HG02798 (cell line): ENCODE data around the gene KIF19.
"Not testable (repeated sequence)": the region's sequence is repeated elsewhere in the genome, so short reads cannot be mapped to it uniquely, and the experiment has no call there.

Experiments
- ATAC-seq: cut with Tn5 transposase; IDR thresholded peaks from one replicate; pipeline ENCODE4 v1.9.1; 2021; ENCODE audit warnings: mild to moderate bottlenecking; ENCODE audit not compliant: unreplicated experiment, poor library complexity

Gene KIF19, protein sequence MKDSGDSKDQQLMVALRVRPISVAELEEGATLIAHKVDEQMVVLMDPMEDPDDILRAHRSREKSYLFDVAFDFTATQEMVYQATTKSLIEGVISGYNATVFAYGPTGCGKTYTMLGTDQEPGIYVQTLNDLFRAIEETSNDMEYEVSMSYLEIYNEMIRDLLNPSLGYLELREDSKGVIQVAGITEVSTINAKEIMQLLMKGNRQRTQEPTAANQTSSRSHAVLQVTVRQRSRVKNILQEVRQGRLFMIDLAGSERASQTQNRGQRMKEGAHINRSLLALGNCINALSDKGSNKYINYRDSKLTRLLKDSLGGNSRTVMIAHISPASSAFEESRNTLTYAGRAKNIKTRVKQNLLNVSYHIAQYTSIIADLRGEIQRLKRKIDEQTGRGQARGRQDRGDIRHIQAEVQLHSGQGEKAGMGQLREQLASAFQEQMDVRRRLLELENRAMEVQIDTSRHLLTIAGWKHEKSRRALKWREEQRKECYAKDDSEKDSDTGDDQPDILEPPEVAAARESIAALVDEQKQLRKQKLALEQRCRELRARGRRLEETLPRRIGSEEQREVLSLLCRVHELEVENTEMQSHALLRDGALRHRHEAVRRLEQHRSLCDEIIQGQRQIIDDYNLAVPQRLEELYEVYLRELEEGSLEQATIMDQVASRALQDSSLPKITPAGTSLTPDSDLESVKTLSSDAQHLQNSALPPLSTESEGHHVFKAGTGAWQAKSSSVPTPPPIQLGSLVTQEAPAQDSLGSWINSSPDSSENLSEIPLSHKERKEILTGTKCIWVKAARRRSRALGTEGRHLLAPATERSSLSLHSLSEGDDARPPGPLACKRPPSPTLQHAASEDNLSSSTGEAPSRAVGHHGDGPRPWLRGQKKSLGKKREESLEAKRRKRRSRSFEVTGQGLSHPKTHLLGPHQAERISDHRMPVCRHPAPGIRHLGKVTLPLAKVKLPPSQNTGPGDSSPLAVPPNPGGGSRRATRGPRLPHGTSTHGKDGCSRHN

DNA sequence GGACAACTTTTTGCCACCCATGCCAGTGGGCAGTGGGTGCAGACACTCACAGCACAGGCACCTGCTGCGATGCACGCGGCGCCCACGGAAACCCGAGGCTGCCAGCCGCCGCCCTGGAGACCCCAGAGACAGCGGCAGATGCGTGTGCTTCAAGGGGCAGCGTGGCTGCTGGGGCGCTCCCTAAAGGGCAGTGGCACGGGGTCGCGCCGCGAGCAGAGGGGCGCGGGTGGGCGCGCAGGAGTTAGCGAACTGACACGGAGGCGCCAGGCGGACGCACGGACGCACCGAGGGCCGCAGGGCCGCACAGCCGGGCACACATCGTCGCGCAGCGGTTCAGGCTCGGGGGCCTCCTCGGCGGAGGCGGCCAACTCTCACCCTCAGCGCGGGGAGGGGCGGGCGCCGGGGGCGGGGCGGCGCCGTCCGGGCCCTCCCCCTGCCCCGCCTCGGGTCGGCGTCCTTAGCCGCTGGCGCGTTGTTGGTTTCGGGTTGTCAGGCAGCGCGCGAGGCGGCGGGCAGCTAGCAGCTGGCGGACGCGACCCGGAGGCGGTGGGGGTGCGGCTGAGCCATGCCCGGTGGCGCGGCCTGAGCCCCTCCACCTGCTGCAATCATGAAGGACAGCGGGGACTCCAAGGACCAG is at the start of gene KIF19:
Gene KIF19, plus strand, starts transcription at position 484 of the 637 bp plus-strand sequence. Its CDS starts 124 bp downstream, at position 608.
- ATAC-seq: peak; percentile 67

DNA sequence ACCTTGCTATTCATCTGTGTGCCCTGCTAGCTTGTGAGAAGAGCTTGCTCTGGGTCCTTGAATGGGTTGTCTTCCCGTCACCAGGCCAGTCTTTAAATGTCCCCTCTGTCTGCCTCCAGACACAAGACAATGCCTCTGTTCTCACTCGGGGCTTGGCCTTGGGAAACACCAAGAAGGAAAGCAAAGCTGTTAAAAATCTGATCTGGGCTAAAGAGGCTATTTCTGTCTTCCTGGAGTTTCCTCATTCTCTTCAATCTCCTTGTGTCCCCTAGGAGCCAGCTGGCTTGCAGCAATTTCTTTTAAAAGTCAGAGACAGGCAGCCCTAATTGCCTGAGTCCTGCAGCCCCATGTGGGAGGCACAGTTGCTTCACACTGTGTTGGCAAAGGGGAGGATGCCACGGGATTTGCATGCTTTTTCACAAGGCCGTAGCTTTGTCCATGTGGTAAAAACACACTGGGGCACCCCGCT is 49.5 kb upstream of the KIF19 start:
- ATAC-seq: no peak

DNA sequence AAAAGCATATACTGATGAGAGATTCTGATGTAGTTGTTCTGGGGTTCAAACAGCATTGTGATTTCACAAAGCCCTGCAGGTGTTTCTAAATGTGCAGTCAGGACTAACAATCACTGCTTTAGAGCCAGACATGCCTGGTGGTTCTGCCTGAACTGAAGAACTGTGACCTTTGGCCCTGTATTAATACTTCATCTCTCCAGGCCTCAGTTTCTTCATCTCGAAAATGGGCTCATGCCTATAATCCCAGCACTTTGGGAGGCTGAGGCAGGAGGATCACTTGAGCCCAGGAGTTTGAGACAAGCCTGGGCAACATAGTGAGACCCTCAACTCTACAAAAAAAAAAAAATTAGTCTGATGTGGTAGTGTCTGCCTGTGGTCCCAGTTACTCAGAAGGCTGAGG is 48.1 kb upstream of the KIF19 start:
- ATAC-seq: no peak

DNA sequence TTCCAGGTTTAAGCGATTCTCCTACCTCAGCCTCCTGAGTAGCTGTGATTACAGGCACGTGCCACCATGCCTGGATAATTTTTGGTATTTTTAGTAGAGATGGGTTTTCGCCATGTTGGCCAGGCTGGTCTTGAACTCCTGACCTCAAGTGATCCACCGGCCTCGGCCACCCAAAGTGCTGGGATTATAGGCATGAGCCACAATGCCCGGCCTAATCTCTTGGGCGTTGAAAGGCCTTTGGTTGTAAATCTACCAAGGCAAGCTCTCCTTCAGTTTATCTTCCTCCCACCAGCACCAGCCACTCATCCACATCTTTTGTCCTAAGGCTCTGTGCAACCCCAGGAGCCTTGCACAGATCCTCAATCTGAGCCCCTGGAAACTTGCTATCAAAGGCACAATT is 46.4 kb upstream of the KIF19 start:
- ATAC-seq: not testable (repeated sequence)

DNA sequence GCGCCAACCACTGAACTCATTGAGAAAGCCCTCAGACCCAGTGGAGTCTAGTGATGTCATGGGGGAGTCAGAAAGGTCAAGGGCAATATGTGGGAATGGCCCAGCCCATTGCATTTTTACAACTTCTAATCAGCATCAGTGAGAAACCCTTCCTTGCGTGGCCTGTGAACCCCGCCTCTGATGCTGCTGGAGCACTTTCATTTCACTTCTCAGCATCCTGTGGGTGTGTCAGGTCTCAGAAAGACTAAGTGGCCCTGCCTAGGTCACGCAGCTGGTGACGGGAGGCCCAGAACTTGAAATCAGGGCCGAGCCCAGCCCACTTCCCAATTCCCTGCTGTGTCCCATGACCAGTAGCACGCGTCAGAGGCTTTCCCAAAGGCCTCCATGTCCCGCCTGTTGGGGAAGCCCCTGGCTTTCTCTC is 45.9 kb upstream of the KIF19 start:
- peak; percentile 63 for ATAC-seq

DNA sequence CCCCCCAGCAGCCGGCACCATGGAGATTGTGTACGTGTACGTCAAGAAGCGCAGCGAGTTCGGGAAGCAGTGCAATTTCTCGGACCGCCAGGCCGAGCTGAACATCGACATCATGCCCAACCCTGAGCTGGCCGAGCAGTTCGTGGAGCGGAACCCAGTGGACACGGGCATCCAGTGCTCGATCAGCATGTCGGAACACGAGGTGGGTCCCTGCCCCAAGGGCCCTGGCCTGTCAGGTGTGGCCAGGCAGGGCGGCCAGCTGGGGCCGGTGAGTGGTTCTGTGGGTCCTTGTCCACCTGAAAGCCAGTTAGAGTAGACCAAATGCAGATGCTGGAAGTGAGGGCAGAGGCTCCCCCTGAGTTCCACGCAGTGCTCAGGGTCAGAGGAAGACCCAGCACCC is 44.2 kb upstream of the KIF19 start:
- ATAC-seq: no peak

DNA sequence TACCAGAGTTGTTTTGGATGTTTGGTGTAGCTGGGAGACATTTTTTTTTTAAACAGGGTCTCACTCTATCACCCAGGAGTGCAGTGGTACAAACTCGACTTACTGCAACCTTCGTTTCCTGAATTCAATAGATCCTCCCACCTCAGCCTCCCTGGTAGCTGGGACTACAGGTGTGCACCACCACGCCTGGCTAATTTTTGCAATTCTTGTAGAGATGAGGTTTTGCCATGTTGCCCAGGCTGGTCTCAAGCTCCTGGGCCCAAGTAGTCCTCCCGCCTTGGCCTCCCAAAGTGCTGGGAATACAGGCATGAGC is 43.8 kb upstream of the KIF19 start:
- not testable (repeated sequence) for ATAC-seq

DNA sequence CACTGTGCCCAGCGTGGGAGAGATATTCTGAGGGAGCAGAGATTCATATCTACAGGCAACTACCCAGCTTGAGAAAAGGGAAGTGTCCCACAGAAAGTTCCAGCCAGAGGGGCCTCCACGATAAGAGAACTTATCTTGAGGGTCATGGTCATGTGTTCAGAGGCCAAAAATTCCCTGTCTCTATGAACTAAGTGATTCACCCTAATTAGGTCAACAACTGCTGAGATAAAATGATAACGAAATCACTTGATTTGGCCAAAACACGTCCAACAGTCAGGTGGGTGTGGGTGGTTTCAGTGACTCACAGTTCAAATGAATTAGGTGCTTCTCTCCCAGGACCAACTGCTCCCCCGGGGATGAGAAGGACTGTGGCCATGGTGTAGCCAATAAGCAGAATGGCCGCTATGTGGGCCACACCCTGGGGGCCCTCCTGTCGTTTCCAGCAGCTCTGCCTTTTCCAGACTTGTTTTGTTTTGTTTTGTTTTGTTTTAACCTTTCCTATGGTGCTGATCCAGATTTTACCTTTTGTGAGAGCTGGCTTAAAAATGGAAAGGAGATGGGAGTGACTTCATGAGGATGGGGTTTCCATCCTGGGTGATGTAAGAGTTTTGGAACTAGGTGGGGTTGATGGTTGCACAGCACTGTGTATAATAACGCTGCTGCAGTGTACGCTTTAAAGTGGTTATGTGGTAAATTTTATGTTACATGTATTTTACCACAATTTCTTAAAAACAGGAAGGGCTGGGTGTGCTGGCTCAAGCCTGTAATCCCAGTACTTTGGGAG is 43.2 kb upstream of the KIF19 start:
- ATAC-seq: no peak

DNA sequence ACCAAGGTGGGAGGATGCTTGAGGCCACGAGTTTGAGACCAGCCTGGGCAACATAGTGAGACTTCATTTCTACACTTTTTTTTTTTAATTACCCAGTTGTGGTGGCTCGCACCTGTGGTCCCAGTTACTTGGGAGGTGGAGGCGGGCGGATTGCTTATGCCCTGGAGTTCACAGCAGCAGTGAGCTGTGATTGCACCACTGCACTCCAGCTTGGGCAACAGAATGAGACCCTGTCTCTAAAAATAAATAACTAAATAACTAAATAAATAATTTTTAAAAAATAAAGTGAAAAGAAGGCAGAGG is 42.7 kb upstream of the KIF19 start:
- no peak for ATAC-seq

DNA sequence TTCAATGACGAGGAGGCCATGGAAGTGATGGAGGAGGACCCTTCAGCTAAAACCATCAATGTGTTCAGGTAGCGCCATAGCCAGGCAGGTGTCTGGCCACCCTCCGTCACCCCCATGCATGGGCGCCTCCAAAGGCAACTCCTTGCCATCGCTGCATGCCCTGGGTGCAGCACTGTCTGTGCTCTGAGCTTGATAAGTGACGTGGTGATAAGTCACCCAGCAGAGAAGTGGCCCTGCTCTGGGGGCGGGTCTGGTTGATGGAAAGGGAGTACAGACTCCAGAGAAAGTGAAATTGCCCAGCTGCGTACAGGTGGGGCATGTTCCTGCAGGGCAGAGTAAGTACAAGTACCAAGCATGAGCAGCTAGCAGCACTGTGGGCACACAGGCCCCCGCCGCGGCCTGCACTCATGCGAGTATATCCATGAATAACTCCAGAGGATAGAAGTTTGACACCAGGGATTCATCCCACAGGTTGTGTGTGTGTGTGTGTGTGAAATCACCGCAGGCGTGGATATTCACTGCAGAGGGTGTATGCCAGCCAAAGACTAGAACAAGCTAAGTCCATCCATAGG is 38.9 kb upstream of the KIF19 start:
- no peak for ATAC-seq

DNA sequence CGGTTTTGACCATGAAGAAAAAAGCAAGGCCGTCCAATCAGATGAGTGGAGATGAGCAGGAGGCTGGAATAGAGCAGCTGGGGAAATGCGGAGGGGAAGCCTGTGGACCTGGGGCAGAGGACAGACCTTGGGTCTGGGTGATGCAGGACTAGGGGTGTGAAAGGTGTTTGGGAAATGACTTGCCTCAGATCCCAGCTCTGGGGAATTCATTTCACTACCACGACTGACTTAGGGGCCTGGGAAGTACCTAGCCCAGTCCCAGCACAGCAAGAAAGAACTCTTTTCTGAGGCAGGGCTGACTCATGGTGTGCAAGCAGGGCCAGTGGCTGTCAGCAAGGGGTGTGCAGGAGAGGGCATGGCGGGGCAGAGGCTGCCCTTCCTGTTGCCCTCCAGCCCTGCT is 37.2 kb upstream of the KIF19 start:
- peak; percentile 74 for ATAC-seq

DNA sequence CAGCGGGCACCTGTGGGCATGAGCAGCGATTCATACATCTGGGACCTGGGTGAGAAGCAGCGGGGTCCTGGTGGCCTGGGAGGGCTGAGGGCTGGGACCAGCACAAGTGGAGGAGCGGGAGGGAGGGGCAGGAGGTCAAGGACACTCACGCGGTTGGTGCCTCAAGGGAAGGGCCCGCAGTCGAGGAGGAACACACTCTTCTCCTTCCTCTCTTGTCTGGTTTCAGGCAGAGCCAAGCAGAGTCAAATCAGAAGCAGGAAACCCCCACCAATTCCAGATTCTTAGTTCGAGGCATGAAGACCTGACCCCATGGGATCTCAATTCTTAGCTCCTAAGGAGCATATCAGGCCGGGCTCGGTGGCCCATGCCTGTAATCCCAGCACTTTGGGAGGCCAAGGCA is 36.3 kb upstream of the KIF19 start:
- no peak for ATAC-seq

DNA sequence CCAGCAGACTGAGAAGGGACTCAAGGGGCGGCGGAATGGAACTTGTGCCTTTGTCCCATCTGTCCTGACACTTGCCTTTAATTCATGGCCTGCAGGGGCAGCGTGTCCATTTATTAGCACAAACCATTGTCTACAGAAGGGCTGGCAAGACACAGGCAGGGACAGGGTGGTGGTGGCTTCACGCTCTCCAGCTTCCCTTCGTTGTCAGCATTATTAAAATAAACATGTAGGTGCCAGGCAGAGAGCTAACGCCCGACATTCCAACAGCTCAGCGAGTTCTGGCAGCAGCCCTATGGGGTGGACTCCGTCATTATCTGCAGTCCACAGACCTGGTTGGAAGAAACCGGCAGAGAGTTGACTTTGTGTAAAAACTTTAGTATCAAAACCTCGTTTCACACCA is 35.7 kb upstream of the KIF19 start:
- no peak for ATAC-seq

DNA sequence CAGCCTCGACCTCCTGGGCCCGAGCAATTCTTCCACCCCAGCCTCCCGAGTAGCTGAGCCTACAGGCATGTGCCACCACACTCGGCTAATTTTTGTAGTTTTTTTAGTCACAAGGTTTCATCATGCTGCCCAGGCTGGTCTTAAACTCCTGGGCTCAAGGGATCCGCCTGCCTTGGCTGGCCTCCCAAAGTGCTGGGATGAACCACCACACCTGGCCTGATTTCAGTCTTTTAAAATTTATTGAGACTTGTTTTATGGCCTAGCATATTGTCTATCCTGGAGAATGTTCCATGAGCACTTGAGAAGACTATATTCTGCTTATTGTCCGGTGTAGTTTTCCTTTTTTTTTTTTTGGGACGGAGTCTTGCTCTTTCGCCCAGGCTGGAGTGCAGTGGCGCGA is 33.5 kb upstream of the KIF19 start:
- no peak for ATAC-seq

DNA sequence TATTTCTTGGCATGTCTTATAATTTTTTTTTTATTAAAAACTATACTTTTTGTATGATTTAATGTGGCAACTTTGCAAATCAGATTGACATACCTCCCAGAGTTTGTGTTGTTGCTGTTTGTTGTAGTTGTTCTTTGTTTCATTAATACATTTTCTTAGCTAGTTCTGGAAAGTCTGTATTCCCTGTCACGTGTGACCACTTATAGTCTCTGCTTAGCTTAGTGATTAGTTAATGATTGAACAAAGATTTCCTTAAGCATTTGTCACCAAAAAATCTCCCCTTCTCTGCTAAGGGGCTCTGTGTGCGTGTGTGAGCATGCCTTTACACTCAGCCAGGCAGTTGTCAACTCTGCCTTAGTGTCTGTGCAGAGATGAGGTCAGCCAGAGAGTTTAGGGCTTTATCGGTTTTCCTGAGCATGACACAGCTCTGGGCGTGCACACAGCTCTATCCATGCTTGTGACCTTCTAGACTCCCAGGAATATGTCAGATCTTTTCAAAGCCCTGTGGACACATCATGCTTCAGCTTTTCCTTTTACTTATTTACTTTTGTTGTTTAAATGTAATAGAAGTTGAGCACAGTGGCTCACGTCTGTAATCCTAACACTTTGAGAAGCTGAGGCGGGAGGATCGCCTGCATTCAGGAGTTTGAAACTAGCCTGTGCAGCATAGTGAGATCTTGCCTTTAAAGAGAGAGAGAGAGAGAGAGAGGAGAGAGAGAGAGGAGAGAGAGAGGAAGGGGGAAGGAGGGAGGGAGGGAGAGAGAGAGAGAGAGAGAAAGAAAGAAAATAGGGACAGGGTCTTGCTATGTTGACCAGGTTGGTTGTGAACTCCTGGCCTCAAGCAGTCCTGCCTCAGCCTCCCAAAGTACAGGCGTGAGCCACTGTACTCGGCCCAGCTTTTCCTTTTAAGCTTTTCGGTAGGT is 30.1 kb upstream of the KIF19 start:
- ATAC-seq: no peak

DNA sequence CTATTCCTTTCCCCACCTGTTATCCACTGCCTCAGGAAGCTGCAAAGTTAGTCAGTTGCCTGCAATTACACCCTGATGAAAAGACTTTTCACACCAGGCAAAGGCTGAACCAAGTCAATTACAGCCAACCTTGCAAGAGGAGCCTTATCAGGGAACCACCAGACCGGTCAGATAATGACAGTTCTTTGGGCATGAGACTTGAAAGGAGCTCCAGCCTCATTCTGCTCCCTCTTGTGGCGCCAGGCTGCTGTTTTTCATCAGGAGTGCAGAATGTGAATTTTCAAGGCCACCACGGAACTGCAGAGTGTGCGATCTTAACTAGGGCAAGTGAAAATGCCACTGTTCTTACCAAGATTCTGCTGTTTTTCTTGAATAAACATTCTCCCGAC is 29.5 kb upstream of the KIF19 start:
- ATAC-seq: no peak

DNA sequence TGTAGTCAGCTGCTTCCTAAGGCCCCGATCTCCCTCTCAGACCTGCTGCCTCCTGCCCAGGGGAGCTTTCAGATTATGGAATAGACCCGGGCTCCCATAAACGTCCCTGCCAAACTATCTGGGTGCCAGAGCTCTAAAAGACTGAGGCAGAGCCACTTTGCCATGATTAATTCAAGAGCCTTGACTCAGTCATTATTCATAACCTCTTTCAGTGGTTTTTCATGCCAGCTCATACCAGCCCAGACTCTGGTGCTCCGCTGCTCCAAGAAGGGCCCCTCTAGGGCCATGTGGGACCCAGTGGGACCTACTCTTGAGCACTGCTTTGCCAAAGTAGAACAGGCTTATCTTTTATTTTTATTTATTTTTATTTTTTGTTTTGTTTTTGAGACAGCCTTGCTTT is 28.1 kb upstream of the KIF19 start:
- ATAC-seq: no peak

DNA sequence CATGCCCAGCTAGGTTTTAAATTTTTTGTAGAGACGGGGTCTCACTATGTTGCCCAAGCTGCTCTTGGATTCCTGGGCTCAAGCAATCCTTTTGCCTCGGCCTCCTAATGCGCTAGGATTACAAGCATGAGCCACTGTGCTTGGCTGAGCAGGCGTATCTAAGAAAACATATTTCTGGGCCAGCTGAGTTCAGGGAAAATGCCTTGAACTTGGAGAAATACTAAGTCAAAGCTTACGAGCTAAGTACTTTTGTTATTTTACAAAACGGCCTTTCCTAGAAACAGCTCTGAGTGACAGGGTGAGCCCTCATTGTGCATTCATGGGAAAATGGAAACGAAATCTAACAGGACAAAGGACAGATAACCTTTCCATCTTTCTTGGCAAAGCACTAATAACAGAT is 27.2 kb upstream of the KIF19 start:
- no peak for ATAC-seq
